ENCODE results near the gene PTH2. TPM values are rescaled to one million over a fixed set of nuclear protein-coding genes. Genes with fewer than 3 reads are reported as not detected.

The PTH2 gene
- total RNA-seq, 1 donor from 2014 or later = not detected

DNA sequence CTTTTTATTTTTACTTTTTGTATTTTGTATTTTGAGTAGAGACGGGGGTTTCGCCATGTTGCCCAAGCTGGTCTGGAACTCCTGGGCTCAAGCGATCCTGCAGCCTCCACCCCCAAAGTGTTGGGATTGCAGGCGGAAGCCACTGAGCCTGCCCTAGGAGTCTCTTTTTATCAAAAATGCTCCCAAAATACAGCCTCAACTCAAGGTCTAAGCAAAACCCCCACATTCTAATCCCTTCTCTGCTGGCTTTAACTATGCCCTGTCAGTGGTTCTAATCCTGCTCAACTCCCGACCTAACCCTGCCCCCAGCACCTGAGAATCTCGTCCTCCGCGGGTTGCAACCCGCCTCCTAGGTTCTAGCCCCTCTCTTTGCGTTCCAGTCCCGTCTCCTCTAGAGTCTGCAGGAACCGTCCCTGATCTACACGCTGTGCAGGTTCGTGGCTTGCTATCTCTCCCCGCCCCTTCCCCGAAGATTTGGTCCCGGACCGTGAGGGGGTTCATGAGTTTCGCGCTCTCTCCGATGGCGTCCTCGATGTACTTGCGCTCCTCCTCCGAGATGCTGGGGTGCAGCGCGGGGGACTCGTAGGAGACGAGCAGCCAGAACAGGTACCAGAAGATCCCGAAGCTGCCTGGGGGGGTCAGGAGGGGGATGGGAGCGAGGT is 10.1 kb upstream of the PTH2 start:
- Mint-ChIP-seq H3K36me3 (ENCODE audit: low read depth) (peaks cover 1% of the 10 kb centered on the region), H3K4me1 (ENCODE audit: low read depth) (peaks cover 4% of the 10 kb centered on the region), H3K27me3 (ENCODE audit: low read depth) (peaks cover 69% of the 10 kb centered on the region)

DNA sequence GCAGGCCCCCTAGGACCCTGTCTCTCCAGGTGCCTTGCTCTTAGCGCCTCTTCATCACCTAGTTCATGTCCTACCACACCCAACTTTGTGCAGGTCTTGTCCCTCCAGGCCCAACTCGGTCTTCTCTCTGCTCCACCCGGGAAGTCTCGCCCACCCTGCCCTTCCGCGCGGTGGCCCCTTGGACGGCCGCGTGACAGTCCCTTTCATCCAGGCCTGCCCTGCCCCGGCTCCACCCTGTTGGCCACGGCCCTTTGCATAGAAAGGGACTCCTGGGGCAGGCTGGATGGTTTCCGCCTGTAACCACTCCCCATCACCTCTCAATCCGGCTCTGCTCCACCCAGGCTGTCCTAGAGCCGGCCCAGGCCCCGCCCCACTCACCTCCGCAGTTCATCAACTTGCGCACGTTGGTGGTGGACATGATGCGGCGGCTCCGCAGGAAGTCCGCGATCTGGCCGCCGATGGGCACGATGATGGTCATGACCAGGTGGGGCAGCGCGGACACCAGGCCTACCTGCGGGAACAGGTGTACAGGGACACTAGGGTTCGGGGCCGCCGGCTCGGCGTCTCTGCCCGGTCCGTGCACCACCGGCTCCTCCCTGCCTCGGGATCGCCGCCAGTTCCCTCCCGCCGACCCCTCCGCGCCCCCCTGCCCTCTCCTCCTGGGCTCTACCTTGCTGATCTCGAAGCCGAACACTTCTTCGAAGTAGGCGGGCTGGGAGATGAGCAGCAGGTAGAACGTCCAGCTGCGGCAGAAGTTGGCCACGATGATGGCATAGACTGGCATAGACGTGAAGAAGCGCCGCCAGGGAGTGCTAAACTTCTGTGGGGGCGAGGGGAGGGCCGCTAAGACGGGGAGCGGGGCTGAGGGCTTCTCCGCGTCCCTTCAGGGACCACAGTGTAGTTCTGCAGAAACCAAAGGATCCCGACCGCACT is 9.2 kb upstream of the PTH2 start:
- no peak for DNase-seq (ENCODE audit: low spot score)
- no peak overlapping the region for H3K27ac Mint-ChIP-seq (ENCODE audit: unreplicated experiment)
- no peak overlapping the region for H3K4me3 Mint-ChIP-seq (ENCODE audit: unreplicated experiment)
- no peaks in the 10 kb centered on the region for H3K9me3 Mint-ChIP-seq (ENCODE audit: low read depth)
- H3K36me3 Mint-ChIP-seq (ENCODE audit: low read depth) = peaks cover 1% of the 10 kb centered on the region
- TF ChIP-seq, protein P1, sequence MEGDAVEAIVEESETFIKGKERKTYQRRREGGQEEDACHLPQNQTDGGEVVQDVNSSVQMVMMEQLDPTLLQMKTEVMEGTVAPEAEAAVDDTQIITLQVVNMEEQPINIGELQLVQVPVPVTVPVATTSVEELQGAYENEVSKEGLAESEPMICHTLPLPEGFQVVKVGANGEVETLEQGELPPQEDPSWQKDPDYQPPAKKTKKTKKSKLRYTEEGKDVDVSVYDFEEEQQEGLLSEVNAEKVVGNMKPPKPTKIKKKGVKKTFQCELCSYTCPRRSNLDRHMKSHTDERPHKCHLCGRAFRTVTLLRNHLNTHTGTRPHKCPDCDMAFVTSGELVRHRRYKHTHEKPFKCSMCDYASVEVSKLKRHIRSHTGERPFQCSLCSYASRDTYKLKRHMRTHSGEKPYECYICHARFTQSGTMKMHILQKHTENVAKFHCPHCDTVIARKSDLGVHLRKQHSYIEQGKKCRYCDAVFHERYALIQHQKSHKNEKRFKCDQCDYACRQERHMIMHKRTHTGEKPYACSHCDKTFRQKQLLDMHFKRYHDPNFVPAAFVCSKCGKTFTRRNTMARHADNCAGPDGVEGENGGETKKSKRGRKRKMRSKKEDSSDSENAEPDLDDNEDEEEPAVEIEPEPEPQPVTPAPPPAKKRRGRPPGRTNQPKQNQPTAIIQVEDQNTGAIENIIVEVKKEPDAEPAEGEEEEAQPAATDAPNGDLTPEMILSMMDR (IDR thresholded peaks at IDR 0.05) = no peak
- H3K27me3 Mint-ChIP-seq (ENCODE audit: low read depth) = peaks cover 66% of the 10 kb centered on the region
- H3K4me1 Mint-ChIP-seq (ENCODE audit: low read depth) = peaks cover 11% of the 10 kb centered on the region

More for the DNA sequence above, 10.1 kb upstream of the PTH2 start:
- H3K27ac Mint-ChIP-seq (ENCODE audit: unreplicated experiment) = no peak overlapping the region
- DNase-seq (ENCODE audit: low spot score) = no peak
- no peak overlapping the region for H3K4me3 Mint-ChIP-seq (ENCODE audit: unreplicated experiment)
- TF ChIP-seq, protein P1 (IDR thresholded peaks at IDR 0.05) = no peak
- H3K9me3 Mint-ChIP-seq (ENCODE audit: low read depth) = no peaks in the 10 kb centered on the region

DNA sequence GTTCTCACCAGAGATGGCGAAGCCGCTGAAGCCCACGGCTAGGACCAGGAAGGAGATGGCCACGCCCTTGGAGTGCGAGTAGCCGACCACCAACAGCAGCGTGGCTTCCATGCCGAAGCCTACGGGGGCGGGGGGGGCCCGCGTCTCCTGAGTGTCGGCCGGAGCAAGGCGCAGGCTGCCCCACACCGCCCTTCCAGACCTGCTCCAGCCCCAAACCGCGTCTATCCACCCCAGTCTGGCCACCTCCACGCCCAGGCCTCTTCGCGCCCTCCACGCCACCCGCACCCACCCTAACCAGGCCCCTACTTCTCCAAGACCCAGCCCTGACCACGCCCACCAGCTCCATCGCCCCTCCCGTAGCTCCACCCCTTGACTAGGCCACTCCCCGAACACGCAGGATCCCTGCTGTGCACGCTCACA is 8.1 kb upstream of the PTH2 start:
- DNase-seq (ENCODE audit: low spot score) = no peak
- Mint-ChIP-seq H3K27me3 (ENCODE audit: low read depth) (peaks cover 66% of the 10 kb centered on the region), H3K9me3 (ENCODE audit: low read depth) (no peaks in the 10 kb centered on the region), H3K4me3 (ENCODE audit: unreplicated experiment) (no peak overlapping the region), H3K4me1 (ENCODE audit: low read depth) (peaks cover 11% of the 10 kb centered on the region), H3K27ac (ENCODE audit: unreplicated experiment) (no peak overlapping the region), H3K36me3 (ENCODE audit: low read depth) (peaks cover 2% of the 10 kb centered on the region)
- TF ChIP-seq, protein P1 (IDR thresholded peaks at IDR 0.05) = no peak

- Mint-ChIP-seq H3K27me3 (ENCODE audit: low read depth) (peaks cover 66% of the 10 kb centered on the region), H3K36me3 (ENCODE audit: low read depth) (peaks cover 3% of the 10 kb centered on the region), H3K27ac (ENCODE audit: unreplicated experiment) (no peak overlapping the region), H3K9me3 (ENCODE audit: low read depth) (no peaks in the 10 kb centered on the region), H3K4me3 (ENCODE audit: unreplicated experiment) (no peak overlapping the region), H3K4me1 (ENCODE audit: low read depth) (peaks cover 11% of the 10 kb centered on the region)
- TF ChIP-seq, protein P1 (IDR thresholded peaks at IDR 0.05) = peak; percentile 62
- DNase-seq (ENCODE audit: low spot score) = no peak
Observed at GRCh38 chr19:49430678-49431329, 7.6 kb upstream of the PTH2 start.

GRCh38 chr19:49430172-49430677 is 7.0 kb upstream of the PTH2 start:
- H3K36me3 Mint-ChIP-seq (ENCODE audit: low read depth) = peaks cover 5% of the 10 kb centered on the region
- no peaks in the 10 kb centered on the region for H3K9me3 Mint-ChIP-seq (ENCODE audit: low read depth)
- TF ChIP-seq, protein P1 (IDR thresholded peaks at IDR 0.05) = no peak
- H3K27me3 Mint-ChIP-seq (ENCODE audit: low read depth) = peaks cover 67% of the 10 kb centered on the region
- peaks cover 11% of the 10 kb centered on the region for H3K4me1 Mint-ChIP-seq (ENCODE audit: low read depth)
- no peak for DNase-seq (ENCODE audit: low spot score)
- no peak overlapping the region for H3K4me3 Mint-ChIP-seq (ENCODE audit: unreplicated experiment)
- H3K27ac Mint-ChIP-seq (ENCODE audit: unreplicated experiment) = no peak overlapping the region
